Calu3 (cell line): ENCODE measurements around the gene APOBR. TPM values are rescaled to one million over a fixed set of nuclear protein-coding genes. Genes with fewer than 3 reads are reported as not detected.

Source experiments
- BruUV-seq: library from RNA; stranded (reverse); fragments of 400-500 nt; replicated peaks from 2 replicates; lab custom pipeline; 2021; lab: Mats Ljungman, UMichigan
- CTCF ChIA-PET: fragments of 300-600 bp; sonication (Branson Sonifier 250); formaldehyde crosslinking; loops from one replicate; lab custom pipeline; 2022; ENCODE audit warnings: antibody characterized with exemption; lab: Charles Lee
- DNase-seq: peaks from one replicate; pipeline ENCODE4 v3.0.0; 2022
- H3K27ac Mint-ChIP-seq: one replicate; pipeline ENCODE4 v1.8.0; 2022; ENCODE audit warnings: mixed read lengths; ENCODE audit not compliant: unreplicated experiment
- H3K27me3 Mint-ChIP-seq: one replicate; pipeline ENCODE4 v1.8.0; 2022; ENCODE audit warnings: mixed read lengths; ENCODE audit not compliant: unreplicated experiment
- H3K36me3 Mint-ChIP-seq: one replicate; pipeline ENCODE4 v1.8.0; 2022; ENCODE audit warnings: mild to moderate bottlenecking, moderate library complexity, mixed read lengths; ENCODE audit not compliant: insufficient read depth, unreplicated experiment
- H3K4me1 Mint-ChIP-seq: one replicate; pipeline ENCODE4 v1.8.0; 2022; ENCODE audit warnings: mild to moderate bottlenecking, low read depth, mixed read lengths; ENCODE audit not compliant: unreplicated experiment
- H3K4me3 Mint-ChIP-seq: one replicate; pipeline ENCODE4 v1.8.0; 2022; ENCODE audit warnings: mild to moderate bottlenecking, low read depth, moderate library complexity, mixed read lengths; ENCODE audit not compliant: unreplicated experiment
- H3K9me3 Mint-ChIP-seq: one replicate; pipeline ENCODE4 v1.8.0; 2022; ENCODE audit warnings: low read depth, mixed read lengths; ENCODE audit not compliant: unreplicated experiment
- CTCF ChIP-seq: fragments of 200-600 bp; IDR thresholded peaks from one replicate; pipeline ENCODE4 v1.8.0; 2022; ENCODE audit warnings: antibody characterized with exemption; ENCODE audit not compliant: unreplicated experiment
- intact Hi-C: fragments of 100-400 bp; cut with micrococcal nuclease; formaldehyde crosslinking; loops from one replicate; pipeline ENCODE4 v1.10.0; 2022; ENCODE audit not compliant: unreplicated experiment
- total RNA-seq: library from RNA; stranded (reverse); gene quantifications from 2 replicates; pipeline ENCODE4 v1.2.3, GENCODE V29; 2022

APOBR gene
- total RNA-seq, 1 experiment from 2014 or later = 0.14 TPM

- TF ChIP-seq CTCF = no peak
- Mint-ChIP-seq H3K4me3 (no peak overlapping the region), H3K36me3 (no peaks in the 10 kb centered on the region), H3K27me3 (peaks cover 27% of the 10 kb centered on the region), H3K4me1 (no peaks in the 10 kb centered on the region), H3K27ac (no peak overlapping the region), H3K9me3 (no peaks in the 10 kb centered on the region)
- no TSS peak for BruUV-seq
- intact Hi-C loops = no loop called here
- no peak for DNase-seq
- CTCF ChIA-PET = no interaction called here
These were observed 7.8 kb downstream of the APOBR start for GRCh38 chr16:28502290-28502689.

GRCh38 chr16:28503470-28504259 lies 9.2 kb downstream of the APOBR start:
- Mint-ChIP-seq H3K27me3 (peaks cover 20% of the 10 kb centered on the region), H3K9me3 (no peaks in the 10 kb centered on the region), H3K4me3 (no peak overlapping the region), H3K4me1 (no peaks in the 10 kb centered on the region), H3K27ac (no peak overlapping the region), H3K36me3 (no peaks in the 10 kb centered on the region)
- intact Hi-C loops = no loop called here
- CTCF ChIA-PET = interaction anchor here (0.8 to 0.9 kb wide), 2 partner anchors 12 to 13 kb away, joined by 5 to 7 read pairs; partner anchors contain the start of gene CLN3
- BruUV-seq = no TSS peak
- no peak for TF ChIP-seq CTCF
- no peak for DNase-seq

- no peaks in the 10 kb centered on the region for H3K36me3 Mint-ChIP-seq
- peaks cover 20% of the 10 kb centered on the region for H3K27me3 Mint-ChIP-seq
- no peaks in the 10 kb centered on the region for H3K4me1 Mint-ChIP-seq
- H3K4me3 Mint-ChIP-seq = no peak overlapping the region
- CTCF ChIA-PET = no interaction called here
- no peaks in the 10 kb centered on the region for H3K9me3 Mint-ChIP-seq
- no peak for TF ChIP-seq CTCF
- H3K27ac Mint-ChIP-seq = no peak overlapping the region
- peak; percentile 41 for DNase-seq
- no TSS peak for BruUV-seq
- intact Hi-C loops = no loop called here
These were observed 10.4 kb downstream of the APOBR start for GRCh38 chr16:28504707-28505404.

DNA sequence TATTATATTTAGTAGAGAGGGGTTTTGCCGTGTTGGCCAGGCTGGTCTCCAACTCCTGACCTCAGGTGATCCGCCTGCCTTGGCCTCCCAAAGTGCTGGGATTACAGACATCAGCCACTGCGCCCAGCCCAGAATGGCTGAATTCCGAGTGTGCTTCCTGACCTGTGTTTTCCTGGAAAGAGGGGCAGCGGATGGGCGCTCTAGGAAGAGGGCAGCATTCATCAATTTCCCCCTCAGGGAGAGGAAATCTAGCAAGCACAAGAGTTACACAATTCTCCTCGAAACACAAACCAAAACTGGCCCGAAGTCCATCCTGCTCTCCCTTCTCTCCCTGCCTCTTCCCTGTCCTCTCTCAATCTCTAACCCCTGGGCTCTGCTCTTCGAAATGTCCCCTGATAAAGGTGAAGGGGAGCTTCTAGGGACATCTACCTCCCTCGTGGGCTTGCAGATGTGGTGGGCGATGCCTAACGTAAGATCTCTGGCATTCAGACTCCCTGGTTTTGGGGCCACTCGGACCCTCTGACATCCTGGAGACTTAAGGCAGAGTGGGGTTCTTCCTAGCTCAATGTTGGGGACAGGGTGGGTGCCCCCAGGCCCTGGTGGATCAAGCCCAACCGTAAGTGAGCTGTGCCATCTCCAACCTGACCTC lies 11.2 kb downstream of the APOBR start:
- no peaks in the 10 kb centered on the region for H3K4me1 Mint-ChIP-seq
- CTCF ChIA-PET = no interaction called here

More for the DNA sequence above, 11.2 kb downstream of the APOBR start:
- no peak for DNase-seq
- no peak overlapping the region for H3K27ac Mint-ChIP-seq
- H3K4me3 Mint-ChIP-seq = no peak overlapping the region
- H3K9me3 Mint-ChIP-seq = no peaks in the 10 kb centered on the region
- TF ChIP-seq CTCF = no peak
- peaks cover 3% of the 10 kb centered on the region for H3K36me3 Mint-ChIP-seq
- no TSS peak for BruUV-seq
- peaks cover 20% of the 10 kb centered on the region for H3K27me3 Mint-ChIP-seq
- intact Hi-C loops = no loop called here
